HepG2 (cell line): Measurements from ENCODE around the gene DPY30. TPM values are rescaled to one million over a fixed set of nuclear protein-coding genes. Genes with fewer than 3 reads are reported as not detected.

Experiments used
- GFI1 ChIP-seq: sonication (generic); formaldehyde crosslinking; IDR thresholded peaks from 2 replicates; pipeline ENCODE4 v1.5.0; 2020; ENCODE audit warnings: missing genetic modification reagents, mild to moderate bottlenecking, borderline replicate concordance
- HDAC2 ChIP-seq: sonication (generic); formaldehyde crosslinking; IDR thresholded peaks from 2 replicates; pipeline ENCODE4 v1.4.0; 2020; ENCODE audit warnings: missing genetic modification reagents
- HMGA1 ChIP-seq: sonication (generic); formaldehyde crosslinking; conservative IDR thresholded peaks from 2 replicates; pipeline ENCODE4 v1.4.0; 2020; ENCODE audit warnings: missing genetic modification reagents
- MLLT10 ChIP-seq: sonication (generic); formaldehyde crosslinking; IDR thresholded peaks from 2 replicates; pipeline ENCODE4 v1.4.0; 2020; ENCODE audit warnings: missing genetic modification reagents
- MYC ChIP-seq: sonication (generic); formaldehyde crosslinking; IDR thresholded peaks from 2 replicates; pipeline ENCODE4 v1.9.0; 2021; ENCODE audit warnings: missing genetic modification reagents, borderline replicate concordance
- NFIC ChIP-seq: IDR thresholded peaks from 2 replicates; pipeline ENCODE4 v1.6.1; 2012; ENCODE audit warnings: mild to moderate bottlenecking, low read length, inconsistent platforms
- POGZ ChIP-seq: sonication (generic); formaldehyde crosslinking; IDR thresholded peaks from 2 replicates; pipeline ENCODE4 v1.4.0; 2020; ENCODE audit warnings: mild to moderate bottlenecking, missing genetic modification reagents
- PPARG ChIP-seq: conservative IDR thresholded peaks from 2 replicates; pipeline ENCODE4 v1.6.1; 2016; ENCODE audit warnings: missing biosample characterization, missing genetic modification reagents
- RBFOX2 ChIP-seq: fragments of 200-400 bp; formaldehyde crosslinking; IDR thresholded peaks from 2 replicates; pipeline ENCODE4 v1.6.1; 2017; ENCODE audit warnings: low read depth, mild to moderate bottlenecking, low read length
- RFX3 ChIP-seq: IDR thresholded peaks from 2 replicates; pipeline ENCODE4 v1.6.1; 2016; ENCODE audit warnings: missing biosample characterization, missing genetic modification reagents
- SNAPC2 ChIP-seq: sonication (generic); formaldehyde crosslinking; IDR thresholded peaks from 2 replicates; pipeline ENCODE4 v1.8.1; 2022; ENCODE audit warnings: mild to moderate bottlenecking, missing genetic modification reagents
- SP4 ChIP-seq: sonication (generic); formaldehyde crosslinking; IDR thresholded peaks from 2 replicates; pipeline ENCODE4 v1.8.1; 2023; ENCODE audit warnings: mild to moderate bottlenecking, missing genetic modification reagents
- SRSF9 ChIP-seq: fragments of 200-400 bp; formaldehyde crosslinking; IDR thresholded peaks from 2 replicates; pipeline ENCODE4 v1.6.1; 2018; ENCODE audit warnings: borderline replicate concordance, mild to moderate bottlenecking, low read depth, low read length; ENCODE audit not compliant: insufficient read depth, poor library complexity, severe bottlenecking
- TAF15 ChIP-seq: fragments of 200-400 bp; formaldehyde crosslinking; IDR thresholded peaks from one replicate; pipeline ENCODE4 v1.6.1; 2018; ENCODE audit warnings: mild to moderate bottlenecking, low read depth, low read length; ENCODE audit not compliant: poor library complexity, severe bottlenecking
- TBL1XR1 ChIP-seq: fragments of 150-350 bp; IDR thresholded peaks from 2 replicates; pipeline ENCODE4 v1.6.1; 2014; ENCODE audit warnings: borderline replicate concordance, low read length; ENCODE audit not compliant: partially characterized antibody
- ZEB1 ChIP-seq: IDR thresholded peaks from 2 replicates; pipeline ENCODE4 v1.6.1; 2012; ENCODE audit warnings: mild to moderate bottlenecking, low read depth, inconsistent platforms; ENCODE audit not compliant: insufficient replicate concordance
- ZNF333 ChIP-seq: sonication (generic); formaldehyde crosslinking; IDR thresholded peaks from 2 replicates; pipeline ENCODE4 v1.4.0; 2020; ENCODE audit warnings: mild to moderate bottlenecking, missing genetic modification reagents, borderline replicate concordance
- ZNF704 ChIP-seq: sonication (generic); formaldehyde crosslinking; IDR thresholded peaks from 2 replicates; pipeline ENCODE4 v1.8.1; 2023; ENCODE audit warnings: mild to moderate bottlenecking, inconsistent platforms, moderate library complexity, missing genetic modification reagents, borderline replicate concordance
- ZNF800 ChIP-seq: sonication (generic); formaldehyde crosslinking; IDR thresholded peaks from 2 replicates; pipeline ENCODE4 v1.4.0; 2020; ENCODE audit warnings: missing genetic modification reagents
- polyA plus RNA-seq, 8 experiments: library from polyadenylated mRNA; depleted of rRNA in 3 of 8; stranded (reverse) in 7 of 8; unstranded in 1 of 8; fragments of >200 nt; fragmentation: Illumina TruSeq in 4 of 8; extraction: Trizol in 4 of 8; gene quantifications; 2 replicates each; pipeline versions ENCODE4 v1.2.1 to v1.2.3, GENCODE V29; 2011 to 2016; ENCODE audit warnings: low read depth in 4 of 8, missing spikeins in 1 of 8, mixed read lengths in 1 of 8; ENCODE audit not compliant: insufficient read depth in 1 of 8
- total RNA-seq, 5 experiments: library from RNA; depleted of rRNA; stranded (reverse); fragments of >200 nt; fragmentation: Illumina TruSeq; extraction: Trizol; gene quantifications; 2 replicates each; pipeline ENCODE4 v1.2.3, GENCODE V29; 2016; ENCODE audit warnings: low read depth in 1 of 5
- TF ChIP-seq, protein P1 (sequence below): sonication (generic); formaldehyde crosslinking; IDR thresholded peaks from 2 replicates; pipeline ENCODE4 v1.4.0; 2020; ENCODE audit warnings: low read depth, mild to moderate bottlenecking, missing genetic modification reagents
- TF ChIP-seq, protein P2 (sequence below): sonication (generic); formaldehyde crosslinking; IDR thresholded peaks from 2 replicates; pipeline ENCODE4 v1.8.0; 2022; ENCODE audit warnings: mild to moderate bottlenecking, missing genetic modification reagents, borderline replicate concordance
- TF ChIP-seq, protein P3 (sequence below): sonication (generic); formaldehyde crosslinking; IDR thresholded peaks from 2 replicates; pipeline ENCODE4 v1.4.0; 2020; ENCODE audit warnings: mild to moderate bottlenecking, low read depth, missing genetic modification reagents

Gene DPY30
- total and polyA plus RNA-seq, 2 of the 13 experiments (the other 11 are each of a cell fraction or from before 2014, with no cell fraction given): 98.1 to 118 TPM

- TF ChIP-seq, protein P1, sequence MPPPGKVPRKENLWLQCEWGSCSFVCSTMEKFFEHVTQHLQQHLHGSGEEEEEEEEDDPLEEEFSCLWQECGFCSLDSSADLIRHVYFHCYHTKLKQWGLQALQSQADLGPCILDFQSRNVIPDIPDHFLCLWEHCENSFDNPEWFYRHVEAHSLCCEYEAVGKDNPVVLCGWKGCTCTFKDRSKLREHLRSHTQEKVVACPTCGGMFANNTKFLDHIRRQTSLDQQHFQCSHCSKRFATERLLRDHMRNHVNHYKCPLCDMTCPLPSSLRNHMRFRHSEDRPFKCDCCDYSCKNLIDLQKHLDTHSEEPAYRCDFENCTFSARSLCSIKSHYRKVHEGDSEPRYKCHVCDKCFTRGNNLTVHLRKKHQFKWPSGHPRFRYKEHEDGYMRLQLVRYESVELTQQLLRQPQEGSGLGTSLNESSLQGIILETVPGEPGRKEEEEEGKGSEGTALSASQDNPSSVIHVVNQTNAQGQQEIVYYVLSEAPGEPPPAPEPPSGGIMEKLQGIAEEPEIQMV (CRISPR knock-in tag): peak; percentile 87
- TF ChIP-seq TAF15 (peak; percentile 99), HMGA1 (no peak), SRSF9 (no peak), MYC (CRISPR knock-in tag) (peak; percentile 97), RFX3 (CRISPR knock-in tag) (peak; percentile 19; the same call in 1 of the 2 replicates), RBFOX2 (peak; percentile 89), POGZ (CRISPR knock-in tag) (peak; percentile 97), ZNF333 (CRISPR knock-in tag) (peak; percentile 95), SP4 (CRISPR knock-in tag) (peak; percentile 95), ZNF800 (CRISPR knock-in tag) (0 out of 2 replicates have a peak, but pooled peaks have one; percentile 35), SNAPC2 (CRISPR knock-in tag) (no peak; the same call in 1 of the 2 replicates), NFIC (peak; percentile 66; the same call in 1 of the 2 replicates), MLLT10 (CRISPR knock-in tag) (no peak), ZNF704 (CRISPR knock-in tag) (peak; percentile 90), HDAC2 (CRISPR knock-in tag) (peak; percentile 92), PPARG (peak; percentile 70; the same call in 1 of the 2 replicates), ZEB1 (no peak), TBL1XR1 (no peak), GFI1 (CRISPR knock-in tag) (peak; percentile 83)
- TF ChIP-seq, protein P2, sequence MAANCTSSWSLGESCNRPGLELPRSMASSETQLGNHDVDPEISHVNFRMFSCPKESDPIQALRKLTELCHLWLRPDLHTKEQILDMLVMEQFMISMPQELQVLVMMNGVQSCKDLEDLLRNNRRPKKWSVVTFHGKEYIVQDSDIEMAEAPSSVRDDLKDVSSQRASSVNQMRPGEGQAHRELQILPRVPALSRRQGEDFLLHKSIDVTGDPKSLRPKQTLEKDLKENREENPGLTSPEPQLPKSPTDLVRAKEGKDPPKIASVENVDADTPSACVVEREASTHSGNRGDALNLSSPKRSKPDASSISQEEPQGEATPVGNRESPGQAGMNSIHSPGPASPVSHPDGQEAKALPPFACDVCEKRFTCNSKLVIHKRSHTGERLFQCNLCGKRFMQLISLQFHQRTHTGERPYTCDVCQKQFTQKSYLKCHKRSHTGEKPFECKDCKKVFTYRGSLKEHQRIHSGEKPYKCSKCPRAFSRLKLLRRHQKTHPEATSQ (CRISPR knock-in tag): peak; percentile 80; the same call in 1 of the 2 replicates
- TF ChIP-seq, protein P3, sequence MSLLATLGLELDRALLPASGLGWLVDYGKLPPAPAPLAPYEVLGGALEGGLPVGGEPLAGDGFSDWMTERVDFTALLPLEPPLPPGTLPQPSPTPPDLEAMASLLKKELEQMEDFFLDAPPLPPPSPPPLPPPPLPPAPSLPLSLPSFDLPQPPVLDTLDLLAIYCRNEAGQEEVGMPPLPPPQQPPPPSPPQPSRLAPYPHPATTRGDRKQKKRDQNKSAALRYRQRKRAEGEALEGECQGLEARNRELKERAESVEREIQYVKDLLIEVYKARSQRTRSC (CRISPR knock-in tag): no peak
These were observed 28.7 kb downstream of the DPY30 start, which contains the start of gene MEMO1 (continued) for GRCh38 chr2:32010670-32011484.
